Keratinocyte (primary cell): Measurements from ENCODE around the gene ZIC2. TPM values are rescaled to one million over a fixed set of nuclear protein-coding genes. Genes with fewer than 3 reads are reported as not detected.

ENCODE experiments used
- DNase-seq: peaks from one replicate; pipeline ENCODE4 v3.0.0-alpha.2; 2011; ENCODE audit warnings: low read depth, missing footprints, low spot score
- FAIRE-seq: peaks from 2 replicates; lab custom pipeline; 2011; peaks lifted over from hg19 to GRCh38; lab: Jason Lieb, UNC
- H2AFZ ChIP-seq: 2 replicates; pipeline ENCODE4 v1.6.0; 2012; ENCODE audit warnings: low read length, control low read depth, inconsistent platforms; ENCODE audit not compliant: control insufficient read depth
- H3K27ac ChIP-seq: 2 replicates; pipeline ENCODE4 v1.5.1; 2011; ENCODE audit warnings: low read length; ENCODE audit not compliant: control insufficient read depth, insufficient read depth
- H3K27me3 ChIP-seq: 3 replicates; pipeline ENCODE4 v1.6.0; 2011; ENCODE audit warnings: low read length; ENCODE audit not compliant: control insufficient read depth, insufficient read depth; ENCODE audit errors: extremely low read depth
- H3K36me3 ChIP-seq, 2 experiments: 2 replicates in 1 of 2; 3 replicates in 1 of 2; pipeline ENCODE4 v1.5.1; 2011; ENCODE audit warnings: low read length in 2 of 2, mild to moderate bottlenecking in 1 of 2; ENCODE audit not compliant: control insufficient read depth in 2 of 2, insufficient read depth in 2 of 2; ENCODE audit errors: extremely low read depth in 1 of 2
- H3K4me1 ChIP-seq: 3 replicates; pipeline ENCODE4 v1.5.1; 2011; ENCODE audit warnings: low read length; ENCODE audit not compliant: control insufficient read depth, insufficient read depth; ENCODE audit errors: extremely low read depth
- H3K4me2 ChIP-seq: 3 replicates; pipeline ENCODE4 v1.6.0; 2011; ENCODE audit warnings: low read depth, low read length; ENCODE audit not compliant: control insufficient read depth, insufficient read depth; ENCODE audit errors: extremely low read depth
- H3K4me3 ChIP-seq, 3 experiments: fragments of 200-600 bp in 1 of 3; sonication (generic) in 1 of 3; 2 replicates in 2 of 3; 3 replicates in 1 of 3; pipeline ENCODE4 v1.5.1; 2011 to 2016; ENCODE audit warnings: low read length in 3 of 3, mild to moderate bottlenecking in 3 of 3, control low read depth in 2 of 3, inconsistent platforms in 1 of 3, low read depth in 1 of 3, mixed read lengths in 1 of 3, mixed run types in 1 of 3, moderate library complexity in 1 of 3; ENCODE audit not compliant: control insufficient read depth in 2 of 3, insufficient read depth in 2 of 3; ENCODE audit errors: extremely low read depth in 1 of 3
- H3K79me2 ChIP-seq: 2 replicates; pipeline ENCODE4 v1.6.0; 2012; ENCODE audit warnings: low read length; ENCODE audit not compliant: control insufficient read depth, insufficient read depth
- H3K9ac ChIP-seq: 3 replicates; pipeline ENCODE4 v1.6.0; 2011; ENCODE audit warnings: low read length; ENCODE audit not compliant: control insufficient read depth, insufficient read depth; ENCODE audit errors: extremely low read depth
- H3K9me1 ChIP-seq: 3 replicates; pipeline ENCODE4 v1.6.0; 2011; ENCODE audit warnings: low read length; ENCODE audit not compliant: control insufficient read depth, insufficient read depth; ENCODE audit errors: extremely low read depth
- H3K9me3 ChIP-seq: 2 replicates; pipeline ENCODE4 v1.5.1; 2012; ENCODE audit warnings: low read depth, low read length; ENCODE audit not compliant: control insufficient read depth
- H4K20me1 ChIP-seq: 3 replicates; pipeline ENCODE4 v1.6.0; 2011; ENCODE audit warnings: low read length; ENCODE audit not compliant: control insufficient read depth, insufficient read depth; ENCODE audit errors: extremely low read depth
- CTCF ChIP-seq, 3 experiments: IDR thresholded peaks in 1 of 3; conservative IDR thresholded peaks in 1 of 3; optimal IDR thresholded peaks in 1 of 3; 2 replicates in 2 of 3; 3 replicates in 1 of 3; pipeline versions ENCODE3 to v1.5.1; 2011; ENCODE audit warnings: low read length in 3 of 3, mild to moderate bottlenecking in 3 of 3, moderate library complexity in 2 of 3, control low read depth in 1 of 3, inconsistent platforms in 1 of 3; ENCODE audit not compliant: insufficient read depth in 2 of 3; ENCODE audit errors: extremely low read depth in 1 of 3
- EZH2 ChIP-seq: IDR thresholded peaks from one replicate; pipeline ENCODE4 v1.6.1; 2012; ENCODE audit warnings: inconsistent platforms, mild to moderate bottlenecking, low read length, moderate library complexity
- dilution Hi-C: fragments of 300-500 bp; cut with MboI; formaldehyde crosslinking; loops from one replicate; pipeline ENCODE4 v1.7.0; 2020; ENCODE audit warnings: low sequenced_read_pairs; ENCODE audit not compliant: extremely low pct_ligation_motif_present
- polyA plus RNA-seq, 5 experiments: library from polyadenylated mRNA; depleted of rRNA in 3 of 5; stranded (reverse) in 3 of 5; stranded (forward) in 1 of 5; unstranded in 1 of 5; fragments of >200 nt; gene quantifications; 1 replicate in 1 of 5; 2 replicates in 3 of 5; 3 replicates in 1 of 5; pipeline versions ENCODE4 v1.2.1 to v1.2.3, GENCODE V29; 2011 to 2012; ENCODE audit warnings: missing spikeins in 2 of 5, low read depth in 1 of 5, low replicate concordance in 1 of 5

Gene ZIC2
- polyA plus RNA-seq, 1 donor (not counting 4 experiments of a cell fraction or from before 2014, with no cell fraction given), result not detected

- H4K20me1 ChIP-seq, result peaks cover 4% of the 10 kb centered on the region
- FAIRE-seq (no peak), DNase-seq (no peak)
- no peak overlapping the region for H3K4me2 ChIP-seq
- peaks cover 83% of the 10 kb centered on the region for H3K27me3 ChIP-seq
- no peak overlapping the region for H3K4me3 ChIP-seq
- no peaks in the 10 kb centered on the region for H3K9me1 ChIP-seq
- no peak overlapping the region for H3K9ac ChIP-seq
- no peaks in the 10 kb centered on the region for H3K79me2 ChIP-seq
- dilution Hi-C loops, result no loop called here
- H2AFZ ChIP-seq, result no peak overlapping the region
- no peaks in the 10 kb centered on the region for H3K36me3 ChIP-seq
- H3K27ac ChIP-seq, result no peak overlapping the region
- H3K4me1 ChIP-seq, result peaks cover 2% of the 10 kb centered on the region
- H3K9me3 ChIP-seq, result no peaks in the 10 kb centered on the region
- TF ChIP-seq EZH2, result no peak
- TF ChIP-seq CTCF (optimal IDR thresholded peaks at IDR 0.05 in 1 of 3, IDR thresholded peaks at IDR 0.05 in 1 of 3, conservative IDR thresholded peaks at IDR 0.05 in 1 of 3; ENCODE audit: extremely low read depth in 1 of 3, insufficient read depth in 2 of 3, low read length in 3 of 3), result no peak
Observed at GRCh38 chr13:99961636-99962035, 19.9 kb upstream of the ZIC2 start.

DNA sequence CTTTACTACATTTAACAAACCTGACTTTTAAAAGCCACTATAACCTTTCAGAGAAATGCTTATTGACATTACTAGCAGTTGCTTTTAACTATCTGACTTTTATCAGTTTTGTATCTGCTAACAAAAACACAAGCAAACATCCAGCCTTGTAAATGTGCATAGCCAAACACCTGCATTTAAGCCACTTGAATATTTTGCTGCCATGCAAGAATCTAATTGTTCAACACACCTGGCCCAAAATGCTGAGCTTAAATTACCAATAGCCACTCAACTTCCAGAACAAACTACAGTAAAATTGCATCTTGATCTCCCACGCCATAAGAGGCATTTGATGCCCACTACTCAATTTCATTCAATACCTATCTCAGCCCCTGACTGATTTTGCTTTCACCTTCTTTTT lies 19.3 kb upstream of the ZIC2 start:
- Histone ChIP-seq H3K27me3 (peaks cover 83% of the 10 kb centered on the region), H3K9me3 (no peaks in the 10 kb centered on the region), H3K27ac (no peak overlapping the region), H3K36me3 (no peaks in the 10 kb centered on the region), H3K9ac (no peak overlapping the region), H3K79me2 (no peaks in the 10 kb centered on the region), H3K9me1 (no peaks in the 10 kb centered on the region), H3K4me1 (peaks cover 2% of the 10 kb centered on the region), H3K4me2 (no peak overlapping the region), H3K4me3 (no peak overlapping the region), H2AFZ (no peak overlapping the region), H4K20me1 (peaks cover 4% of the 10 kb centered on the region)
- TF ChIP-seq CTCF (optimal IDR thresholded peaks at IDR 0.05 in 1 of 3, IDR thresholded peaks at IDR 0.05 in 1 of 3, conservative IDR thresholded peaks at IDR 0.05 in 1 of 3; ENCODE audit: extremely low read depth in 1 of 3, insufficient read depth in 2 of 3, low read length in 3 of 3) (no peak), EZH2 (no peak)
- DNase-seq (no peak), FAIRE-seq (no peak)
- dilution Hi-C loops, result no loop called here
